HG02759 (cell line): ENCODE results near the gene TP53RK.

Experiments used
- ATAC-seq: cut with Tn5 transposase; IDR thresholded peaks from one replicate; pipeline ENCODE4 v1.9.1; 2021; ENCODE audit warnings: mild to moderate bottlenecking, moderate library complexity; ENCODE audit not compliant: unreplicated experiment

TP53RK gene

GRCh38 chr20:46666306-46666705 is 22.9 kb downstream of the TP53RK start:
- no peak for ATAC-seq

GRCh38 chr20:46665602-46666001 is 23.6 kb downstream of the TP53RK start:
- no peak for ATAC-seq

- ATAC-seq, result no peak
These were observed 25.7 kb downstream of the TP53RK start for GRCh38 chr20:46663531-46663930.

GRCh38 chr20:46661659-46662058 is 27.6 kb downstream of the TP53RK start:
- no peak for ATAC-seq

GRCh38 chr20:46660487-46660886 is 28.8 kb downstream of the TP53RK start:
- no peak for ATAC-seq

- no peak for ATAC-seq
These were observed 31.6 kb downstream of the TP53RK start for GRCh38 chr20:46657618-46658017.

GRCh38 chr20:46657137-46657536 is 32.1 kb downstream of the TP53RK start:
- ATAC-seq, result no peak

GRCh38 chr20:46652699-46653098 is 36.5 kb downstream of the TP53RK start:
- no peak for ATAC-seq

- no peak for ATAC-seq
These were observed 37.9 kb downstream of the TP53RK start, which contains the start of gene SLC13A3 for GRCh38 chr20:46651091-46651962. SLC13A3 (minus strand) TSS chr20:46651459; CDS start chr20:46651421, 38 bp downstream.

- ATAC-seq, result no peak
These were observed 38.6 kb downstream of the TP53RK start for GRCh38 chr20:46650575-46651090.

GRCh38 chr20:46649965-46650542 is 39.2 kb downstream of the TP53RK start:
- ATAC-seq, result no peak

GRCh38 chr20:46649650-46649949 is 39.6 kb downstream of the TP53RK start:
- no peak for ATAC-seq

GRCh38 chr20:46648903-46649649 is 40.2 kb downstream of the TP53RK start:
- no peak for ATAC-seq

GRCh38 chr20:46647469-46647868 is 41.8 kb downstream of the TP53RK start:
- no peak for ATAC-seq

- ATAC-seq, result no peak
These were observed 42.4 kb downstream of the TP53RK start for GRCh38 chr20:46646659-46647380.

- ATAC-seq, result no peak
These were observed 43.1 kb downstream of the TP53RK start for GRCh38 chr20:46646122-46646521.

GRCh38 chr20:46644733-46645132 is 44.5 kb downstream of the TP53RK start:
- no peak for ATAC-seq

- ATAC-seq, result no peak
These were observed 45.1 kb downstream of the TP53RK start for GRCh38 chr20:46644160-46644559.

GRCh38 chr20:46642969-46643343 is 46.3 kb downstream of the TP53RK start:
- no peak for ATAC-seq

GRCh38 chr20:46642265-46642968 is 46.8 kb downstream of the TP53RK start:
- ATAC-seq, result no peak
